PC-9 (cell line): Measurements from ENCODE around the gene MRPL48. TPM values are rescaled to one million over a fixed set of nuclear protein-coding genes. Genes with fewer than 3 reads are reported as not detected.

ENCODE experiments used
- BruUV-seq: library from RNA; stranded (reverse); fragments of 400-500 nt; replicated peaks from 2 replicates; lab custom pipeline; 2021; lab: Mats Ljungman, UMichigan
- CTCF ChIA-PET: fragments of 300-600 bp; sonication (Branson Sonifier 250); formaldehyde crosslinking; loops from one replicate; lab custom pipeline; 2022; ENCODE audit warnings: antibody characterized with exemption; lab: Charles Lee
- POLR2A ChIA-PET: fragments of 300-600 bp; sonication (Branson Sonifier 250); formaldehyde crosslinking; loops from one replicate; lab custom pipeline; 2022; ENCODE audit warnings: antibody characterized with exemption; ENCODE audit not compliant: unreplicated experiment; lab: Charles Lee
- DNase-seq, 2 experiments: peaks; one replicate each; pipeline versions ENCODE4 v3.0.0 to v3.0.0-alpha.2; 2015 to 2022; ENCODE audit warnings: mixed read lengths in 1 of 2
- H2AFZ ChIP-seq: fragments of 200-600 bp; sonication (generic); 2 replicates; pipeline ENCODE4 v1.8.1; 2017; ENCODE audit warnings: antibody characterized with exemption
- H3F3A ChIP-seq: fragments of 200-600 bp; sonication (generic); 2 replicates; pipeline ENCODE4 v1.8.1; 2017; ENCODE audit warnings: antibody characterized with exemption, mild to moderate bottlenecking, low read depth; ENCODE audit not compliant: insufficient read depth
- H3K27ac ChIP-seq: fragments of 200-600 bp; sonication (generic); 2 replicates; pipeline ENCODE4 v1.6.1; 2016; ENCODE audit warnings: mixed run types
- H3K27me3 ChIP-seq: fragments of 200-600 bp; sonication (generic); 2 replicates; pipeline ENCODE4 v1.6.1; 2016; ENCODE audit warnings: low read depth, mixed run types; ENCODE audit not compliant: insufficient read depth
- H3K36me3 ChIP-seq: fragments of 200-600 bp; sonication (generic); 2 replicates; pipeline ENCODE4 v1.6.1; 2016; ENCODE audit warnings: low read depth, mixed run types
- H3K4me1 ChIP-seq: fragments of 200-600 bp; sonication (generic); replicated peaks from 2 replicates; pipeline ENCODE4 v1.6.1; 2016; ENCODE audit warnings: mixed run types; ENCODE audit not compliant: insufficient read depth
- H3K4me2 ChIP-seq: fragments of 200-600 bp; sonication (generic); 2 replicates; pipeline ENCODE4 v1.6.1; 2017; ENCODE audit warnings: mixed run types
- H3K4me3 ChIP-seq: fragments of 200-600 bp; sonication (generic); 2 replicates; pipeline ENCODE4 v1.6.1; 2016; ENCODE audit warnings: mixed run types
- H3K79me2 ChIP-seq: fragments of 200-600 bp; sonication (generic); 2 replicates; pipeline ENCODE4 v1.6.1; 2017; ENCODE audit warnings: low read depth, mixed run types
- H3K9me2 ChIP-seq: fragments of 200-600 bp; sonication (generic); 2 replicates; pipeline ENCODE4 v1.8.1; 2017; ENCODE audit warnings: mild to moderate bottlenecking; ENCODE audit not compliant: insufficient read depth
- H3K9me3 ChIP-seq: fragments of 200-600 bp; sonication (generic); 2 replicates; pipeline ENCODE4 v1.8.1; 2016; ENCODE audit warnings: low read depth; ENCODE audit not compliant: insufficient read depth
- H4K20me1 ChIP-seq: fragments of 200-600 bp; sonication (generic); 2 replicates; pipeline ENCODE4 v1.8.1; 2017; ENCODE audit not compliant: insufficient read depth
- CTCF ChIP-seq: fragments of 200-600 bp; sonication (generic); conservative IDR thresholded peaks from 2 replicates; pipeline ENCODE4 v1.6.1; 2017; ENCODE audit warnings: mixed run types, antibody characterized with exemption, mild to moderate bottlenecking, moderate library complexity
- EZH2 ChIP-seq: fragments of 200-600 bp; sonication (generic); IDR thresholded peaks from 2 replicates; pipeline ENCODE4 v1.8.0; 2017; ENCODE audit warnings: antibody characterized with exemption, low read depth
- intact Hi-C: fragments of 100-400 bp; cut with micrococcal nuclease; formaldehyde crosslinking; loops from one replicate; pipeline ENCODE4 v1.10.0; 2022; ENCODE audit not compliant: unreplicated experiment
- total RNA-seq: library from RNA; stranded (reverse); gene quantifications from 2 replicates; pipeline ENCODE4 v1.2.3, GENCODE V29; 2021

MRPL48 gene
- total RNA-seq, 1 experiment from 2014 or later = 64.5 TPM

- H3F3A ChIP-seq = peaks cover 10% of the 10 kb centered on the region; the same call in 1 of the 2 replicates
- no peak overlapping the region for H3K4me2 ChIP-seq
- no peaks in the 10 kb centered on the region for H3K9me2 ChIP-seq
- H3K27ac ChIP-seq = no peak overlapping the region
- H3K79me2 ChIP-seq = no peaks in the 10 kb centered on the region
- ChIA-PET POLR2A (no interaction called here), CTCF (no interaction called here)
- no peaks in the 10 kb centered on the region for H4K20me1 ChIP-seq
- no peak overlapping the region for H2AFZ ChIP-seq
- H3K36me3 ChIP-seq = peaks cover 9% of the 10 kb centered on the region
- no peak for DNase-seq
- H3K9me3 ChIP-seq = no peaks in the 10 kb centered on the region
- intact Hi-C loops = no loop called here
- BruUV-seq = no TSS peak
- H3K4me1 ChIP-seq = peaks cover 16% of the 10 kb centered on the region
- no peaks in the 10 kb centered on the region for H3K27me3 ChIP-seq
- H3K4me3 ChIP-seq = no peak overlapping the region
- TF ChIP-seq EZH2 (no peak), CTCF (no peak)
These were observed 105.4 kb downstream of the MRPL48 start for GRCh38 chr11:73893041-73893440.

- H3K27ac ChIP-seq = no peak overlapping the region
- H3K4me3 ChIP-seq = no peak overlapping the region
- TF ChIP-seq EZH2 (no peak), CTCF (no peak)
- CTCF ChIA-PET = no interaction called here
- no peaks in the 10 kb centered on the region for H3F3A ChIP-seq
- no peaks in the 10 kb centered on the region for H3K4me1 ChIP-seq
- no peaks in the 10 kb centered on the region for H3K9me2 ChIP-seq
- intact Hi-C loops = no loop called here
- POLR2A ChIA-PET = interaction anchor here (0.6 kb wide), 1 partner anchor 310 kb away, joined by 3 read pairs; no protein-coding TSS in a partner anchor
- H3K27me3 ChIP-seq = no peaks in the 10 kb centered on the region
- no peak for DNase-seq
- no peaks in the 10 kb centered on the region for H4K20me1 ChIP-seq
- H3K36me3 ChIP-seq = peaks cover 19% of the 10 kb centered on the region
- no TSS peak for BruUV-seq
- no peak overlapping the region for H3K4me2 ChIP-seq
- no peak overlapping the region for H2AFZ ChIP-seq
- no peaks in the 10 kb centered on the region for H3K9me3 ChIP-seq
- H3K79me2 ChIP-seq = no peaks in the 10 kb centered on the region
These were observed 107.2 kb downstream of the MRPL48 start for GRCh38 chr11:73894725-73895335.

- Histone ChIP-seq H3K4me1 (no peaks in the 10 kb centered on the region), H2AFZ (no peak overlapping the region), H3K27me3 (no peaks in the 10 kb centered on the region), H3K36me3 (peaks cover 22% of the 10 kb centered on the region), H3K9me3 (no peaks in the 10 kb centered on the region), H3K4me3 (no peak overlapping the region), H4K20me1 (no peaks in the 10 kb centered on the region), H3K79me2 (no peaks in the 10 kb centered on the region), H3F3A (no peaks in the 10 kb centered on the region), H3K9me2 (no peaks in the 10 kb centered on the region), H3K4me2 (no peak overlapping the region), H3K27ac (no peak overlapping the region)
- no TSS peak for BruUV-seq
- POLR2A ChIA-PET = no interaction called here
- no peak for DNase-seq
- CTCF ChIA-PET = no interaction called here
- TF ChIP-seq CTCF (no peak), EZH2 (no peak)
- intact Hi-C loops = no loop called here
These were observed 114.6 kb downstream of the MRPL48 start for GRCh38 chr11:73902303-73902702.
